Measurements from ENCODE around the gene OTULIN. TPM values are rescaled to one million over a fixed set of nuclear protein-coding genes. Genes with fewer than 3 reads are reported as not detected.

Gene OTULIN
- total RNA-seq, 1 donor from 2014 or later = 36.3 TPM

- Mint-ChIP-seq H3K4me3 (ENCODE audit: unreplicated experiment) (no peak overlapping the region), H3K9me3 (ENCODE audit: low read depth) (no peaks in the 10 kb centered on the region), H3K27ac (ENCODE audit: unreplicated experiment) (no peak overlapping the region), H3K36me3 (ENCODE audit: low read depth) (peaks cover 4% of the 10 kb centered on the region), H3K4me1 (ENCODE audit: low read depth) (peaks cover 47% of the 10 kb centered on the region), H3K27me3 (ENCODE audit: low read depth) (no peaks in the 10 kb centered on the region)
- TF ChIP-seq CTCF (IDR thresholded peaks at IDR 0.05) = no peak
- no peak for DNase-seq (ENCODE audit: low spot score)
Measured at GRCh38 chr5:14723701-14724132, 59.2 kb downstream of the OTULIN start.

GRCh38 chr5:14724633-14725032 is 60.1 kb downstream of the OTULIN start:
- Mint-ChIP-seq H3K27ac (ENCODE audit: unreplicated experiment) (no peak overlapping the region), H3K4me3 (ENCODE audit: unreplicated experiment) (no peak overlapping the region), H3K36me3 (ENCODE audit: low read depth) (peaks cover 3% of the 10 kb centered on the region), H3K4me1 (ENCODE audit: low read depth) (peaks cover 47% of the 10 kb centered on the region), H3K9me3 (ENCODE audit: low read depth) (no peaks in the 10 kb centered on the region), H3K27me3 (ENCODE audit: low read depth) (no peaks in the 10 kb centered on the region)
- DNase-seq (ENCODE audit: low spot score) = no peak
- TF ChIP-seq CTCF (IDR thresholded peaks at IDR 0.05) = no peak

- peaks cover 34% of the 10 kb centered on the region for H3K4me1 Mint-ChIP-seq (ENCODE audit: low read depth)
- H3K27ac Mint-ChIP-seq (ENCODE audit: unreplicated experiment) = peak overlapping the region; percentile 79
- DNase-seq (ENCODE audit: low spot score) = no peak
- peaks cover 7% of the 10 kb centered on the region for H3K36me3 Mint-ChIP-seq (ENCODE audit: low read depth)
- TF ChIP-seq CTCF (IDR thresholded peaks at IDR 0.05) = no peak
- no peak overlapping the region for H3K4me3 Mint-ChIP-seq (ENCODE audit: unreplicated experiment)
- no peaks in the 10 kb centered on the region for H3K27me3 Mint-ChIP-seq (ENCODE audit: low read depth)
- H3K9me3 Mint-ChIP-seq (ENCODE audit: low read depth) = no peaks in the 10 kb centered on the region
Measured at GRCh38 chr5:14726066-14726838, 61.7 kb downstream of the OTULIN start.

- peak; percentile 99 for TF ChIP-seq CTCF (IDR thresholded peaks at IDR 0.05)
- Mint-ChIP-seq H3K27me3 (ENCODE audit: low read depth) (no peaks in the 10 kb centered on the region), H3K27ac (ENCODE audit: unreplicated experiment) (peak overlapping the region; percentile 78), H3K9me3 (ENCODE audit: low read depth) (no peaks in the 10 kb centered on the region), H3K4me3 (ENCODE audit: unreplicated experiment) (no peak overlapping the region), H3K36me3 (ENCODE audit: low read depth) (peaks cover 10% of the 10 kb centered on the region), H3K4me1 (ENCODE audit: low read depth) (peaks cover 28% of the 10 kb centered on the region)
- no peak for DNase-seq (ENCODE audit: low spot score)
Measured at GRCh38 chr5:14727428-14727865, 62.9 kb downstream of the OTULIN start.

- Mint-ChIP-seq H3K9me3 (ENCODE audit: low read depth) (no peaks in the 10 kb centered on the region), H3K4me3 (ENCODE audit: unreplicated experiment) (no peak overlapping the region), H3K27me3 (ENCODE audit: low read depth) (no peaks in the 10 kb centered on the region), H3K4me1 (ENCODE audit: low read depth) (peaks cover 28% of the 10 kb centered on the region), H3K36me3 (ENCODE audit: low read depth) (peaks cover 10% of the 10 kb centered on the region), H3K27ac (ENCODE audit: unreplicated experiment) (no peak overlapping the region)
- no peak for DNase-seq (ENCODE audit: low spot score)
- TF ChIP-seq CTCF (IDR thresholded peaks at IDR 0.05) = no peak
Measured at GRCh38 chr5:14727928-14728458, 63.5 kb downstream of the OTULIN start.
